NCI-H524 treated with DMSO at 0.1 percent for 48 hours (cell line): Measurements from ENCODE around the gene B3GNT8.
"Not testable (repeated sequence)": the region's sequence is repeated elsewhere in the genome, so short reads cannot be mapped to it uniquely, and the experiment has no call there.

ENCODE experiments used
- DNase-seq: peaks from one replicate; lab custom pipeline; 2025; lab: John Stamatoyannopoulos, UW

The B3GNT8 gene

GRCh38 chr19:41436674-41436951 is 9.4 kb upstream of the B3GNT8 start:
- no peak for DNase-seq

- no peak for DNase-seq
Observed at GRCh38 chr19:41435936-41436673, 8.9 kb upstream of the B3GNT8 start.

- not testable (repeated sequence) for DNase-seq
Observed at GRCh38 chr19:41435376-41435775, 8.2 kb upstream of the B3GNT8 start.

- DNase-seq, result no peak
Observed at GRCh38 chr19:41434450-41434849, 7.3 kb upstream of the B3GNT8 start.

GRCh38 chr19:41433171-41433570 is 6.0 kb upstream of the B3GNT8 start:
- DNase-seq, result no peak

GRCh38 chr19:41431426-41432386 is 4.5 kb upstream of the B3GNT8 start:
- DNase-seq, result no peak

GRCh38 chr19:41430922-41431321 is 3.7 kb upstream of the B3GNT8 start:
- DNase-seq, result no peak

GRCh38 chr19:41428481-41428859 is 1.3 kb upstream of the B3GNT8 start:
- no peak for DNase-seq

GRCh38 chr19:41427647-41428480 is 690 bp upstream of the B3GNT8 start:
- no peak for DNase-seq

GRCh38 chr19:41426116-41426841 is 895 bp downstream of the B3GNT8 start:
- DNase-seq, result no peak

GRCh38 chr19:41425174-41426115 is 1.7 kb downstream of the B3GNT8 start:
- DNase-seq, result no peak

GRCh38 chr19:41424335-41425173 is 2.6 kb downstream of the B3GNT8 start:
- DNase-seq, result no peak

GRCh38 chr19:41422955-41423354 is 4.2 kb downstream of the B3GNT8 start:
- DNase-seq, result no peak

GRCh38 chr19:41422456-41422855 is 4.7 kb downstream of the B3GNT8 start:
- no peak for DNase-seq

GRCh38 chr19:41421973-41422372 is 5.2 kb downstream of the B3GNT8 start:
- DNase-seq, result no peak

- DNase-seq, result no peak
Observed at GRCh38 chr19:41421314-41421713, 5.9 kb downstream of the B3GNT8 start.

- DNase-seq, result no peak
Observed at GRCh38 chr19:41420101-41420880, 6.9 kb downstream of the B3GNT8 start.

GRCh38 chr19:41416194-41416674 is 10.9 kb downstream of the B3GNT8 start:
- DNase-seq, result no peak

- DNase-seq, result no peak
Observed at GRCh38 chr19:41415154-41415571, 12.0 kb downstream of the B3GNT8 start.
